Neural crest cell (in vitro differentiated cells): ENCODE data around the gene SEMA4D. TPM values are rescaled to one million over a fixed set of nuclear protein-coding genes. Genes with fewer than 3 reads are reported as not detected.

Source experiments
- DNase-seq: peaks from one replicate; pipeline ENCODE4 v3.0.0; 2021; ENCODE audit warnings: low read depth, mixed read lengths, low spot score
- H3K27ac Mint-ChIP-seq: one replicate; pipeline ENCODE4 v1.8.0; 2021; ENCODE audit warnings: mild to moderate bottlenecking, mixed read lengths; ENCODE audit not compliant: unreplicated experiment
- H3K27me3 Mint-ChIP-seq: 2 replicates; pipeline ENCODE4 v1.8.0; 2021; ENCODE audit warnings: low read depth, mild to moderate bottlenecking, mixed read lengths
- H3K36me3 Mint-ChIP-seq: 2 replicates; pipeline ENCODE4 v1.8.0; 2021; ENCODE audit warnings: low read depth, mild to moderate bottlenecking, mixed read lengths
- H3K4me1 Mint-ChIP-seq: 2 replicates; pipeline ENCODE4 v1.8.0; 2021; ENCODE audit warnings: mixed read lengths
- H3K4me3 Mint-ChIP-seq: one replicate; pipeline ENCODE4 v1.8.0; 2021; ENCODE audit warnings: mild to moderate bottlenecking, mixed read lengths
- H3K9me3 Mint-ChIP-seq: 2 replicates; pipeline ENCODE4 v1.8.0; 2021; ENCODE audit warnings: mixed read lengths
- total RNA-seq: library from RNA; stranded (reverse); gene quantifications from 2 replicates; pipeline ENCODE4 v1.2.1, GENCODE V29; 2021
- TF ChIP-seq, protein P1 (sequence below): fragments of 200-600 bp; sonication (generic); conservative IDR thresholded peaks from 2 replicates; pipeline ENCODE4 v1.5.0; 2021; ENCODE audit warnings: antibody characterized with exemption, mild to moderate bottlenecking

SEMA4D gene
- total RNA-seq, 1 donor from 2014 or later, result 33.5 TPM

DNA sequence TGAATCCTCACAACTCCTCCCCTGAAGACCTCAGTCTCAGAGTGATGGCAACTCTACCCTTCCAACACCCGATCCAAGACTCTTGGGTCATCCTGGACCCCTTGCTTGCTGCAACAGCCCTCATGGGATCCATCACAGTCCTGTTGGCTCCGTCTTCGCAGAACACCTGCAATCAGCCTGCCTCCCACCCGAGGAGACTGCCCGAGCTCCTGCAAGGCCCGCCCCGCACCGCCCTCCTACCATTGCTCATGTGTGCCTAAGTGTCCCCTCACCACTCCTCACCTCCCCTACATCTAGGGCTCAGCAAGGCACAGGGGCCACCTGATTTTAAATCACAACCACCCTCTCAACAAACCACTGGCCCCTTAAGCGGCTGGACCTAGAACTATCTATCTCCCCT is 5.3 kb downstream of the SEMA4D start:
- H3K27ac Mint-ChIP-seq, result no peak overlapping the region
- no peaks in the 10 kb centered on the region for H3K9me3 Mint-ChIP-seq
- no peak for DNase-seq
- H3K36me3 Mint-ChIP-seq, result peaks cover 5% of the 10 kb centered on the region
- TF ChIP-seq, protein P1, sequence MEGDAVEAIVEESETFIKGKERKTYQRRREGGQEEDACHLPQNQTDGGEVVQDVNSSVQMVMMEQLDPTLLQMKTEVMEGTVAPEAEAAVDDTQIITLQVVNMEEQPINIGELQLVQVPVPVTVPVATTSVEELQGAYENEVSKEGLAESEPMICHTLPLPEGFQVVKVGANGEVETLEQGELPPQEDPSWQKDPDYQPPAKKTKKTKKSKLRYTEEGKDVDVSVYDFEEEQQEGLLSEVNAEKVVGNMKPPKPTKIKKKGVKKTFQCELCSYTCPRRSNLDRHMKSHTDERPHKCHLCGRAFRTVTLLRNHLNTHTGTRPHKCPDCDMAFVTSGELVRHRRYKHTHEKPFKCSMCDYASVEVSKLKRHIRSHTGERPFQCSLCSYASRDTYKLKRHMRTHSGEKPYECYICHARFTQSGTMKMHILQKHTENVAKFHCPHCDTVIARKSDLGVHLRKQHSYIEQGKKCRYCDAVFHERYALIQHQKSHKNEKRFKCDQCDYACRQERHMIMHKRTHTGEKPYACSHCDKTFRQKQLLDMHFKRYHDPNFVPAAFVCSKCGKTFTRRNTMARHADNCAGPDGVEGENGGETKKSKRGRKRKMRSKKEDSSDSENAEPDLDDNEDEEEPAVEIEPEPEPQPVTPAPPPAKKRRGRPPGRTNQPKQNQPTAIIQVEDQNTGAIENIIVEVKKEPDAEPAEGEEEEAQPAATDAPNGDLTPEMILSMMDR, result no peak
- no peak overlapping the region for H3K4me3 Mint-ChIP-seq
- H3K27me3 Mint-ChIP-seq, result peaks cover 6% of the 10 kb centered on the region
- peaks cover 32% of the 10 kb centered on the region for H3K4me1 Mint-ChIP-seq

DNA sequence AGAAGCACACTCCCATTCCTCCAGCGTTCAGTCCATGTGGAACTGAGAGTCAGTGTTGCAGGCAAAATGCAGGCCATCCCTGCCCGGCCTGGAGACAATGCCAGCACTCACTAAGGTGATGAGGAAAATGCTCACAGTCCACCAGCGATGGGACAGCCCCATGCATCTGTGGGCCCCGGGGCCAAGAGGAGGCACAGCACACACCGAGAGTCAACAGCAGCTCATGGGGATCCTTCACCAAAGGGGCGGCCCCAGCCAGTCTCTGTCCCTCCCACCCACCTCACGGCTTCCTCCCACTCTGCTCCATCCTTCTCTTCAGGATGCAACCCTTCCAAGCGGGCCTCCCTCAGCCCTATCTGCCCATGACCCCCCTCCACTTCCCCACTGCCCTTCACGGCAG is 6.2 kb downstream of the SEMA4D start:
- Mint-ChIP-seq H3K27me3 (peaks cover 6% of the 10 kb centered on the region), H3K36me3 (peaks cover 5% of the 10 kb centered on the region), H3K9me3 (no peaks in the 10 kb centered on the region), H3K4me3 (no peak overlapping the region), H3K27ac (no peak overlapping the region), H3K4me1 (peaks cover 27% of the 10 kb centered on the region)
- DNase-seq, result no peak
- TF ChIP-seq, protein P1, result no peak

DNA sequence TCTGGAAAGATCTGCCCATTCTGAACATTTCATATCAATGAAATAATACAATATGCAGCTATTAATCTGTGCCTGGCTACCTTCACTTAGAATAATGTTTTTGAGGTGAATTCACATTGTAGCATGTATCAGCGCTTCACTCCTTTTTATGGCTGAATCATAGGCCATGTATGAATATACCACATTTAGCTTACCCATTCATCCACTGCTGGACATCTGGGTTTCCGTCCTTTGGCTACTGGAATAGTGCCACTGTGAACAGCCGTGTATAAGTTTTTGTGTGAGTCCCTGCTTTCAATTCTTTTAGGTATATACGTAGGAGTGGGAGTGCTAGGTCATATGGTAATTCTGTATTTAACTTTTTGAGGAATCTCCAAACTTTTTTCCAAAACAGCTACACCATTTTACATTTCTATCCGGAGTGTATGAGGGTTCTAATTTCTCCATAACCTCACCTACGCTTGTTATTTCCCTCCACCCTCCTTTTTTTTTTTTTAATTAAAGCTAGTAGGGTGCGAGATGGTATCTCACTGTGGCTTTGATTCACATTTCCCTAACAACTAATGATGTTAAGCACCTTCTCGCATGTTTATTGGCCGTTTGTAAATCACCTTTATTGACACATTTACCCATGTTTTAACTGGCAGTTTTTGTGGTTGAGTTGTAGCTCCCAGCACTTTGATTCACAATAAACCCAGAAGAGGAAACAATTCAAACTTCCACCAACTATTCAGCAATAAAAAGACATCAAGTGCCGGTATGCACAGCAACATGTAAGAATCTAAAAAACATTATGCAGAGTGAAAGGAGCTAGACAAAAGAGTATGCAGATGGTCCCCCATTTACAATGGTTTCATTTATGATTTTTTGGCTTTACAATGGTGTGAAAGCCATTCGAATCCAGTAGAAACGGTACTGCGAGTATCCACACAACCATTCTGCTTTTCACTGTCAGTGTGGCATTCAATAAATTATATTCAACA is 8.1 kb downstream of the SEMA4D start:
- Mint-ChIP-seq H3K4me1 (peaks cover 21% of the 10 kb centered on the region), H3K9me3 (no peaks in the 10 kb centered on the region), H3K4me3 (no peak overlapping the region), H3K36me3 (peaks cover 5% of the 10 kb centered on the region), H3K27me3 (peaks cover 2% of the 10 kb centered on the region), H3K27ac (no peak overlapping the region)
- TF ChIP-seq, protein P1, result no peak
- DNase-seq, result no peak

DNA sequence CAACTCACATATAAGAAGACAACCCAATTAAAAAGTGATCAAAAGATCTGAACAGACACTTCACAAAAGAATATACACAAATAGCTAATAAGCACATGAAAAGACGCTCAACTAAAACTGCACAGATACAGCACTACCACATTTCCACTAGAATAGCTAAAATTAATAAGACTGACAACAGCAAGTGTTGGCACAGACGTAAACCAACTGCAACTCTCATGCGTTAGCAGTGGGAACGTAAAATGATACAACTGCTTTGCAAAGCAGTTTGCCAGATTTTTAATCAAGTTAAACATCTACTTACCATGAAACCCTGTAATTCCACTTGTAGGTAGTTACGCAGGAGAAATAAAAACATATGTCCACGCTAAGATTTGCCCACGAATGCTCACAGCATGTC is 9.0 kb downstream of the SEMA4D start:
- Mint-ChIP-seq H3K4me1 (peaks cover 19% of the 10 kb centered on the region), H3K27ac (no peak overlapping the region), H3K36me3 (peaks cover 11% of the 10 kb centered on the region), H3K27me3 (no peaks in the 10 kb centered on the region), H3K9me3 (no peaks in the 10 kb centered on the region), H3K4me3 (no peak overlapping the region)
- TF ChIP-seq, protein P1, result no peak
- DNase-seq, result no peak

DNA sequence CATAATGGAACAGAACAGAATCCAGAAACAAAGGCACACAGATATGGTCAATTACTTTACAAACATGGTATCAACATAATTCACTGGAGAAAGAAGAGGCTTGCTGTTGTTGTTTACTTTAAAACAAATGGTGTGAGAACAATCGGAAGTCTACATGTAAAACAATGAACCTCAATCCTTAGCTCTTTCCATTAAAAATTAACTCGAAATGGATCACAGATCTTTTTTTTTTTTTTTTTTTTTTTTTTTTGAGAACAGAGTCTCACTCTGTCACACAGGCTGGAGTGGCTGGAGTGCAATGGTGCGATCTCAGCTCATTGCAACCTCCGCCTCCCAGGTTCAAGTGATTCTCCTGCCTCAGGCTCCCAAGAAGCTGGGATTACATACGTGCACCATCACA is 9.8 kb downstream of the SEMA4D start:
- DNase-seq, result no peak
- H3K9me3 Mint-ChIP-seq, result no peaks in the 10 kb centered on the region
- no peak overlapping the region for H3K27ac Mint-ChIP-seq
- peaks cover 17% of the 10 kb centered on the region for H3K4me1 Mint-ChIP-seq
- no peak overlapping the region for H3K4me3 Mint-ChIP-seq
- peaks cover 11% of the 10 kb centered on the region for H3K36me3 Mint-ChIP-seq
- TF ChIP-seq, protein P1, result no peak
- no peaks in the 10 kb centered on the region for H3K27me3 Mint-ChIP-seq
